ENCODE data around the gene GATA5. TPM values are rescaled to one million over a fixed set of nuclear protein-coding genes. Genes with fewer than 3 reads are reported as not detected.
"Not testable (repeated sequence)": the region's sequence is repeated elsewhere in the genome, so short reads cannot be mapped to it uniquely, and the experiment has no call there.

GATA5 gene
- polyA plus RNA-seq, 1 donor from 2014 or later: not detected

GRCh38 chr20:62492711-62493110, 16.9 kb upstream of the GATA5 start:
- no peaks in the 10 kb centered on the region for H3K79me2 ChIP-seq (replicated peaks; ENCODE audit: insufficient read depth, low read length)
- no peak overlapping the region for H3K9ac ChIP-seq (ENCODE audit: low read length)
- no peaks in the 10 kb centered on the region for H3K9me2 ChIP-seq (ENCODE audit: insufficient read depth, low read length)

GRCh38 chr20:62490783-62491182, 15.0 kb upstream of the GATA5 start:
- not testable (repeated sequence) for H3K9me3 ChIP-seq (ENCODE audit: low read length); H3K79me2 ChIP-seq (replicated peaks; ENCODE audit: insufficient read depth, low read length); H3K27me3 ChIP-seq (ENCODE audit: insufficient read depth, low read depth, low read length); H4K20me1 ChIP-seq (ENCODE audit: insufficient read depth); H3K9me2 ChIP-seq (ENCODE audit: insufficient read depth, low read length); H3K27ac ChIP-seq (ENCODE audit: low read length); H3F3A ChIP-seq (ENCODE audit: insufficient read depth, low read length, poor library complexity, severe bottlenecking); H3K36me3 ChIP-seq (ENCODE audit: insufficient read depth, low read length); H3K4me3 ChIP-seq (ENCODE audit: low read length); H3K9ac ChIP-seq (ENCODE audit: low read length); H2AFZ ChIP-seq (ENCODE audit: low read depth, low read length); H3K4me2 ChIP-seq (ENCODE audit: low read length)

More at GRCh38 chr20:62492711-62493110, 16.9 kb upstream of the GATA5 start:
- TF ChIP-seq CTCF (IDR thresholded peaks at IDR 0.05; ENCODE audit: poor library complexity, severe bottlenecking): no peak
- TF ChIP-seq RAD21 (conservative IDR thresholded peaks at IDR 0.05): no peak
- TF ChIP-seq SMC3 (conservative IDR thresholded peaks at IDR 0.05; ENCODE audit: poor library complexity): no peak
- no peak for TF ChIP-seq POLR2AphosphoS5 (IDR thresholded peaks at IDR 0.05)
- no peak for TF ChIP-seq REST (IDR thresholded peaks at IDR 0.05; ENCODE audit: borderline replicate concordance)
- TF ChIP-seq TAF1 (IDR thresholded peaks at IDR 0.05; ENCODE audit: low read depth): no peak
- TF ChIP-seq MXI1 (conservative IDR thresholded peaks at IDR 0.05; ENCODE audit: poor library complexity, severe bottlenecking): no peak
- no peak for TF ChIP-seq EP300 (conservative IDR thresholded peaks at IDR 0.05; ENCODE audit: poor library complexity, severe bottlenecking)
- TF ChIP-seq EZH2 (IDR thresholded peaks at IDR 0.05; ENCODE audit: borderline replicate concordance, insufficient read depth, low read length, poor library complexity, severe bottlenecking): no peak
- Histone ChIP-seq H3K27me3 (ENCODE audit: insufficient read depth, low read depth, low read length) (no peaks in the 10 kb centered on the region), H3K9me3 (ENCODE audit: low read length) (no peaks in the 10 kb centered on the region), H4K20me1 (ENCODE audit: insufficient read depth) (no peaks in the 10 kb centered on the region), H2AFZ (ENCODE audit: low read depth, low read length) (no peak overlapping the region), H3K4me3 (ENCODE audit: low read length) (no peak overlapping the region), H3K4me2 (ENCODE audit: low read length) (no peak overlapping the region), H3F3A (ENCODE audit: insufficient read depth, low read length, poor library complexity, severe bottlenecking) (no peaks in the 10 kb centered on the region), H3K36me3 (ENCODE audit: insufficient read depth, low read length) (no peaks in the 10 kb centered on the region), H3K27ac (ENCODE audit: low read length) (no peak overlapping the region)

DNA sequence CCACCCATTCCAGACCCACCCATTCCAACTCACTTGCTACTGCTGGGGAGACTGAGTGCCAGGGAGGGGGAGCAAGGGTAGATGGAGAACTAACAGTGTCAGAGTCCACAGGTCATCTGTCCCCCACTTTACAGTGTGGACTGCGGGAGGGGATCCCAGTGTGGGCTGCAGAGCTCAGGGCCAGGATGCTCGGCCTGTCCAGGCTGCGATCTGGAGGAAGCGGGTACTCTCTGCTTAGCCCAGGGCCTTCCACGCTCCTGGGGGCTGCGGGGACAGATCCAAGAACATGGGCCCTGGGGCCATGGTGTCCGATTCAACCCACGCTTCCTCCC, 14.1 kb upstream of the GATA5 start:
- Histone ChIP-seq H3F3A (ENCODE audit: insufficient read depth, low read length, poor library complexity, severe bottlenecking) (no peaks in the 10 kb centered on the region), H4K20me1 (ENCODE audit: insufficient read depth) (no peaks in the 10 kb centered on the region), H3K79me2 (replicated peaks; ENCODE audit: insufficient read depth, low read length) (no peaks in the 10 kb centered on the region), H2AFZ (ENCODE audit: low read depth, low read length) (no peak overlapping the region), H3K9me3 (ENCODE audit: low read length) (no peaks in the 10 kb centered on the region), H3K27ac (ENCODE audit: low read length) (no peak overlapping the region), H3K9ac (ENCODE audit: low read length) (no peak overlapping the region), H3K4me3 (ENCODE audit: low read length) (no peak overlapping the region), H3K9me2 (ENCODE audit: insufficient read depth, low read length) (no peaks in the 10 kb centered on the region), H3K36me3 (ENCODE audit: insufficient read depth, low read length) (no peaks in the 10 kb centered on the region), H3K4me2 (ENCODE audit: low read length) (no peak overlapping the region), H3K27me3 (ENCODE audit: insufficient read depth, low read depth, low read length) (no peaks in the 10 kb centered on the region)
- TF ChIP-seq REST (IDR thresholded peaks at IDR 0.05; ENCODE audit: borderline replicate concordance) (no peak), CTCF (IDR thresholded peaks at IDR 0.05; ENCODE audit: poor library complexity, severe bottlenecking) (no peak), TAF1 (IDR thresholded peaks at IDR 0.05; ENCODE audit: low read depth) (no peak), RAD21 (conservative IDR thresholded peaks at IDR 0.05) (no peak), EZH2 (IDR thresholded peaks at IDR 0.05; ENCODE audit: borderline replicate concordance, insufficient read depth, low read length, poor library complexity, severe bottlenecking) (no peak), EP300 (conservative IDR thresholded peaks at IDR 0.05; ENCODE audit: poor library complexity, severe bottlenecking) (no peak), POLR2AphosphoS5 (IDR thresholded peaks at IDR 0.05) (no peak), MXI1 (conservative IDR thresholded peaks at IDR 0.05; ENCODE audit: poor library complexity, severe bottlenecking) (no peak), SMC3 (conservative IDR thresholded peaks at IDR 0.05; ENCODE audit: poor library complexity) (no peak)
